GM21737 (cell line): Measurements from ENCODE around the gene CEP55.
"Not testable (repeated sequence)": the region's sequence is repeated elsewhere in the genome, so short reads cannot be mapped to it uniquely, and the experiment has no call there.

Experiments
- ATAC-seq: cut with Tn5 transposase; IDR thresholded peaks from one replicate; pipeline ENCODE4 v1.9.1; 2021; ENCODE audit warnings: mild to moderate bottlenecking, moderate library complexity; ENCODE audit not compliant: unreplicated experiment

The CEP55 gene

GRCh38 chr10:93505075-93505474 lies 8.7 kb downstream of the CEP55 start:
- ATAC-seq = no peak

DNA sequence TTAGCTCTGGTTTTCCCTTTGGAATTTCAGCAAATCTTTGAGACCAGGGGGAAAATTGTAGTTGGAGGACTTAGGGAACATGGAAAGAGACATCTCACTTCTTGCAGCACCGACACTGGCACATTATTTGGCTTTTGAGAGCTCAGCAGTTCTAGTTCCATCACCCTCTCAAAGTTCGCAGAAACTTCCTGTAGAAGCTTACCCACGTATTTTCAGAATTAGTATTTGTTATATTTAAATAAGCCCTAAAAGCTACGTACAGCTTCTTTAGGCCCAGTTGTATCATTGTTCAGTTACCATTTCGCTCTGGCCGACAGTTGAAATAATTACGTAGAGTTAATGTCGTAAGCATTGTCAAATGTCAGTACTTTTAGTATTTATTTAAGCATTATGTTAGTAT lies 13.4 kb downstream of the CEP55 start:
- ATAC-seq = no peak

DNA sequence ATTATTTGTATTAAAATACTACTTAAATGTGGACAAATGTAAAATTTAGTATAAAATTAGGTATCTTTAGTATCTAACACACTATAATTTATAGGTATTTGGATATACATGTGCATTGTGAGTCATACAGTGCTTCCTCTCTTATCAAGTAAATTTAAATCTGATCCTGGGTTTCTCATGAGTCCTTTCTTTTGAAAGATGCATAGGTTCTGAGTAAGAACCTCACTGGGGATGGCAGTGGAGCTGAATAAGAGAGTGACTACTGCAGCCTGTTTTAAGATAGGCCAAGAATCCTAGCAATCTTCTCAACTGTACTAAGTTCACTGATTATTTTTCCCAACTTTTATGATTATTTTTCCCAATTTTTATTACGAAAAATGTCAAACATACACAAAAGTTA lies 16.2 kb downstream of the CEP55 start:
- ATAC-seq = no peak

DNA sequence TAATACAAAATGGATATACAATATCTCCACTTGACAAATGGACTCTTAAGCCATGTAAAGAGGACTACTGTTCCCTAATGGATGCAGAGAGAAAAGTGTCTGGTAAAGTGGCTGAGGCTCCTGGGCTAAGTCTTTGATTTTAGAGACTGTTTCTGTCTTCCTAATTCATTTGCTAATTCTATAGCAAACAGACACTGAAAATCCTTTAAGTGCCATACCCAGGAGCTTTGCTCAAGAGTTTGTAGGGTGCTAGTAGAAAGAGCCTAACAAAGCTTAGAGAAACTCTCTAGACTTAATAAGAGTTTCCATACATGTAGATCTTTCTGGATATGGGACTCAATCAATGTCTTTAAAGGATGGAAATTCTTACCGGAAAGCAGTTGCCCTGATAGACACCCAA lies 16.7 kb downstream of the CEP55 start:
- ATAC-seq = no peak

DNA sequence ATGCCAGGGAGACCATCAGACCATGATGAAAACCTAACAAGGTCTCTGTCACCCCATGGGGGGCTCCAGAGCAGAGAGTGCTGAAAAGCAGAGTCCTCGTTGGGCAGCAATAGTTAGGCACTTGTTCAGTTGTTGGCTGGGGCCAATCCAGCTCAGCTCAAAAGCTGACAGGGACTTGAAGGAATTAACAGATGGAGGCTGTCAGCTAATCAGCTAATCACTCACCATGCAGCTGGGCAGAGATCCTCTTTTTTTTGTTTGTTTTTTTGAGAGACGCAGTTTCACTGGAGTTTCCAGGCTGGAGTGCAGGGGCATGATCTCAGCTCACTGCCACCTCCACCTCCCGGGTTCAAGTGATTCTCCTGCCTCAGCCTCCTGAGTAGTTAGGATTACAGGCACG lies 18.1 kb downstream of the CEP55 start:
- ATAC-seq = no peak

DNA sequence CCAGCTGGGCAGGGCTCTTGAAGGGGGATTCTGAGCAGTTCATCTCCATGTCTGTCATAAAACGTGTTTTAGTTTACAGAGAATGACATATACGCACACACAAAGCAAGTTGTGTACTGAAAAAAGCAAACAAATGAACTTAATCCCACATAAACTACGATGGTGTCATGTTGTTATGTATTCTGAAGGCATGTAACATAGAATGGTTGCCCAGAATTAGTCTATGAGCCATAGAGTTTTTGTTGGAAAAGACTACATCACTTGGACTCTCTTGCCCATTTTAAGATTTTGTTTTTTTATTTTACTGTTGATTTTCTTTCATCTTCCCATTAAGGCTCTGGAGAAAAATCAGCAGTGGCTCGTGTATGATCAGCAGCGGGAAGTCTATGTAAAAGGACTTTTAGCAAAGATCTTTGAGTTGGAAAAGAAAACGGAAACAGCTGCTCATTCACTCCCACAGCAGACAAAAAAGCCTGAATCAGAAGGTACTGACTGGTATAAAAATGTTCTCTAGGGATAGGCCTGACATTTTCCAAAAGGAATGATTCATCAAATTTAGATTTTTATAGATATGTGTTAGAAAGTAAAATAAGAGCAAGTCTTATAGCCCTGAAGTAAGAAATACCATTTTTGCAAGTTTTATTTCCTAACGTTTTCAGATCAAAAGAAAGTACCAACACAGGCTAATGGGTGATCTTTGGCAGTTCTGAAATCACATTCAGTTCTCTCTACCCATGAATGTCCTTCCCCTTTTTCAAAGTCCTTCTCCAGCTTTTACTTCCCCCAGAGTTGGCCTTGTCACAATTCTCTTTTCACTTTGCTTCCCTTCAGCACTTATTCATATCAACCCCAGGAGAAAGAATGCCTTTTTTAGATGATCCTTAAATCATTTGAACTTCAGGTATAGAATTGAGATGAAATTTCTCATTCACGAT lies 18.9 kb downstream of the CEP55 start:
- no peak for ATAC-seq

DNA sequence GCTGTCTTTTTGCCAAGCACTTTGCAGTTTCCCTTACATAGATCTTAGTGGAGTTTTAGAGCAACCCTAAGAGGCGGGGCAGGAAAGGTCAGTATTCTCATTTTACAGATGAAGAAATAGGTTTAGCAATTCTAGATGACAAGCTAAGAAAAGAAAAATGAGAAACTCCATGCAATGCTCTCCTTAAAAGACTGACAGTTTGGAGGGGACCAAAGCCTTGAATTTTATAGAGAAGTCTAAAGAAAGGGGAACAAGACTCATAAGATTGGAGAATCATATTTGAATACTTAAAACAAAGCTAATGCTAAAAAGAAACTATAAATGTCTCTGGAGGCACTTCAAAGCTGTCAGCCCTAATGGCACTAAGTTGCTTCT lies 19.6 kb downstream of the CEP55 start:
- ATAC-seq = no peak

DNA sequence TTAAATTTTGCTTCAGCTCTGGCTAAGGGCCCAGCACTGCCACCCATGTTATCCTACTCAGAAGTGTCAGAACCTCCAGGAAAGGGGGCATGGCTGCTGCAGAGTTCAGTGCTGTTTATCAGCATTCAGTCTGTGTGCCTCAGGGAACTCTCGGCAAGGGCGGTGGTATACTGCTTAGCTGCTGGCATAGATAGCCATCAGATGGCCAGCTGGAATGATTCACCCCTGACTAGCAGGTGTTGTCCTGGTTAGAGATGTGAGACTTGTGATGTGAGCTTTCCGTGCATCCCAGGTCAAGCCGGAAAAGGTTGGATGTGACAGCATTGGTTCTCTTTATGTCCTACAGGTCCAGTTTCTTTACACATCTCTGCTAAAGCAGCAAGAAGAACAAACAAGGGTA lies 22.1 kb downstream of the CEP55 start:
- no peak for ATAC-seq

DNA sequence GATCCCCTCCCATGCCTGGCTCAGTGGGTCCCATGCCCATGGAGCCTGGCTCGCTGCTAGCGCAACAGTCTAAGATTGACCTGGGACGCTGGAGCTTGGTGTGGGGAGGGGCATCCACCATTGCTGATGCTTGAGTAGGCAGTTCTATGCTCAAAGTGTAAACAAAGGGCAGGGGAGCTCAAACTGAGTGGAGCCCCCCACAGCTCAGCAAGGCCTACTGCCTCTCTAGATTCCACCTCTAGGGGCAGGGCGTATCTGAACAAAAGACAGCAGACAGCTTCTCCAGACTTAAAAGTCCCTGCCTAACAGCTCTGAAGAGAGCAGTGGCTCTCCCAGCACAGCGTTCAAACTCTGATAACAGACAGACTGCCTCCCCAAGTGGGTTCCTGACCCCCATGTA lies 38.9 kb downstream of the CEP55 start:
- ATAC-seq = no peak

DNA sequence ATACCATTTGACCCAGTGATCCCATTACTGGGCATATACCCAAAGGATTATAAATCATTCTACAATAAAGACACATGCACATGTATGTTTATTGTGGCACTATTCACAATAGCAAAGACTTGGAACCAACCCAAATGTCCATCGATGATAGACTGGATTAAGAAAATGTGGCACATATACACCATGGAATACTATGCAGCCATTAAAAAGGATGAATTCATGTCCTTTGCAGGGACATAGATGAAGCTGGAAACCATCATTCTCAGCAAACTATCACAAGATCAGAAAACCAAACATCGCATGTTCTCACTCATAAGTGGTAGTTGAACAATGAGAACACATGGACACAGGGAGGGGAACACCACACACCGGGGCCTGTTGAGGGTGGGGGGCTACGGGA lies 44.5 kb downstream of the CEP55 start:
- ATAC-seq = not testable (repeated sequence)

- no peak for ATAC-seq
These were observed 45.3 kb downstream of the CEP55 start for GRCh38 chr10:93541402-93542357.

DNA sequence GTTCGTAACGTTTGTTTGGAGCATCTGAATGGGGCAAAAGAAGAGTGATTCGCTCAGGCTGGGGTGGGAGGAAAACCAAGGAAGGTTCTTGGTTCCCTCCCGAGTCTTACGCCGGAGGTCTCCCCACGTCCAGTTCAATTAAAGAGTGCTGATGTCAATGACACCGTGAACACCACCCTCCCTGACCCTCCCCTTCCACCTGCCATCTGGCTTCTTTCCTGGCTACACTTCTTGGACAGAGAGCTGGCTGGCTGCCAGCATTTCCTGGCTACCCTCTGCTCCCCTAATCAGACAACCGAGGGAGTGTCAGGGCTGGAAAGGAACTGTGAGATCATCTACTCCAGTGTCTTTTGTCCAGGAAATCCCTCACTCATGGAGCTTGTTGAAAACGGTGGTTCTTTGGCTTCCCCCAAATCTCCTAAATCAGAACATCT lies 46.0 kb downstream of the CEP55 start:
- no peak for ATAC-seq

GRCh38 chr10:93546995-93547394 lies 50.6 kb downstream of the CEP55 start:
- ATAC-seq = not testable (repeated sequence)

DNA sequence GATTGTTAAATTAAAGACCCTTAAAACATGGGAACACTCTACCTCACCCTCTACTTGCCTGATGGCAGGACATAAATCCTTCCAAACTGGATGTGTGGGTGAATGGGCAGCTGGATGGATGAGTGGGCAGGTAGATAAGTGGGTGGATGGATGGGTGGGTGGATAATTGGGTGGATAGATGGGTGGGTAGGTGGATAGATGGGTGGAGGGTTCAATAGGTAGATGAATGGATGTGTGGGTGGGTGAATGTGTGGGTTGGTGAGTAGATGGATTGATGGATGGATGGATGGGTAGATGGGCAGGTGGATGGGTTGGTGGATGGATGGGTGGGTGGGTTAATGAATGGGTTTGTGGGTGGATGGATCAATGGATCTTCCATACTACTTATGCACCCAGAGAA lies 51.1 kb downstream of the CEP55 start:
- no peak for ATAC-seq

GRCh38 chr10:93548376-93549071 lies 52.1 kb downstream of the CEP55 start:
- no peak for ATAC-seq

GRCh38 chr10:93550606-93551005 lies 54.2 kb downstream of the CEP55 start:
- ATAC-seq = no peak

DNA sequence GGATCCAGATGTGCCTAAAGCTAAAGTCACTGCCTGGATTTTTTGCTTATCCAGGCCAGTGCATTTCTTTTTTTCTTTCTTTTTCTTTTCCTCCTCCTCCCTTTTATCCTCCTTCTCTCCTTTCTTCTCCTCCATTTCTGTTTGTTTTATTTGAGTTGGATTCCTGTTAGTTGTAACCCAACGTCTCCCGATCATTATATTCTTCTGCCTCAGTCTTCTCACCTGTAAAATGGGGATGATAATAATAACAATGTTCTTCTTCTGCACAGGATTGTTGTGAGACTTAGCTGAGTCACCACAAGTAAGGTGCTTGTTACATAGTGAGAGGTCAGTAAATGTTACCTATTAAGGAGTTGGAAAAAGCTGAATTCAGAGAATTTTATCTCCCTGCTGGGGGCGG lies 56.4 kb downstream of the CEP55 start:
- ATAC-seq = no peak

DNA sequence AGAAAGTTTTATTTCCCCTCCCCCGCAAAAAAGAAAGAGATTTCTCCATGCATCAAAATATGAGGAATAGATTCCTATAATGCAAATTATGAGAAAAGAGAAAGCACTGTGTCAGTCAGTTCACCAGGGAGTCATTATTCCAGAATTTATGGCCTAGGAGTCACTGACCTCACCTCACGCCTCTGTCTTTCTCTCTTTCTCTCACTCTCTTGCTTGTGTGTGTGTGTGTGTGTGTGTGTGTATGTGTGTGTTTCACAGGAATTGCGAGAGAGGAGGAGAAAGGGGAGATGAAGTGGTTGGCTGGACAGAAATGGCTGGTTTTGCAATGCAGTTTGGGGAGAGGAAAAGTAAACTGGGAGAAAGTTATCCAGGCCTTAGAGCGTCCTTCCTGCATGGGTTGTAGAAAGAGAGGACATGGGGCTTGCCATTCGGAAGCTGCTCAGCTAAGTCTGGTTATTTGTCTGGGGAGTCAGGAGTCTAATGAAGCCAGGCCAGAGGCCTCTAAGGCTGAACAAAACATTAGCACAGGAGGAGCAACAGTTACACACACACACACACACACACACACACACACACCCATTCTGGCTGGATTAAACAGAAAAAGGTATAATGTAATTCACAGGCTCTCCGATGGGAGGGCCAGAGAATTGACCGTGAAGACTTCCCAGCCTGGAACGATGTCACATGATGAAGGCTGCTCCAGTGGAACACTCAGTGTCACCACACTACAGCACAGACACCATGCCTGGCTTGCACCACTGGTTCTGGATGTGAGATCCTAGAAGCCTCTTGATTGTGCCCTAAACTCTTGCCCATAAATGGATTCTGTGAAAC lies 57.3 kb downstream of the CEP55 start:
- ATAC-seq = no peak

DNA sequence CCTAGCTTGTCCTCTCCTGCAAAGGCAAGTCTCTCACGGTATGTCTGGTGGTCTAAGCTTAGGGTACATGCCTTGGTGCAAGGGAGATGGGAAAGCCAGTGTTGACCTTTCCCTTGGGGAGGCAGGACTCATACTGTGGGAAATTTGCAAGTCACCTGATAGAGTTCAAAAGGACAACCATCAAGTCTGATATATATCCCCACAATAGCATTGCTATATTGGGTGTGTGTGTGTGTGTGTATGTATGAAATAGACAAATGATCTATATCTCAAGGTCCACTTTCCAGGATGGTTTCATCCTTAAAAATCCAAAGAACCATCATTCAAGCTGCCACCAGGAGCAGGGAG lies 57.9 kb downstream of the CEP55 start:
- ATAC-seq = no peak

GRCh38 chr10:93554760-93555432 lies 58.5 kb downstream of the CEP55 start:
- no peak for ATAC-seq
